OCI-LY7 (cell line): ENCODE data around the gene PTPN13. TPM values are rescaled to one million over a fixed set of nuclear protein-coding genes. Genes with fewer than 3 reads are reported as not detected.

ENCODE experiments used
- BruUV-seq: library from RNA; stranded (reverse); fragments of 400-500 nt; replicated peaks from 2 replicates; lab custom pipeline; 2021; lab: Mats Ljungman, UMichigan
- CTCF ChIA-PET: fragments of 300-600 bp; sonication (Branson Sonifier 250); formaldehyde crosslinking; loops from one replicate; lab custom pipeline; 2022; ENCODE audit warnings: antibody characterized with exemption; ENCODE audit not compliant: unreplicated experiment; lab: Charles Lee
- POLR2A ChIA-PET: fragments of 300-600 bp; sonication (Branson Sonifier 250); formaldehyde crosslinking; loops from one replicate; lab custom pipeline; 2022; ENCODE audit warnings: antibody characterized with exemption; lab: Charles Lee
- DNase-seq: peaks from one replicate; pipeline ENCODE4 v3.0.0-alpha.2; 2015; ENCODE audit warnings: low spot score
- H2AFZ ChIP-seq: fragments of 200-600 bp; sonication (generic), shearing (Covaris generic); 2 replicates; pipeline ENCODE4 v1.6.1; 2014; ENCODE audit warnings: mild to moderate bottlenecking, antibody characterized with exemption, low read length, moderate library complexity
- H3K27ac ChIP-seq: fragments of 200-600 bp; sonication (generic); 2 replicates; pipeline ENCODE4 v1.5.1; 2014; ENCODE audit warnings: mixed run types, low read depth, mild to moderate bottlenecking, moderate library complexity, low read length, inconsistent platforms; ENCODE audit not compliant: poor library complexity, severe bottlenecking
- H3K36me3 ChIP-seq: fragments of 200-600 bp; sonication (generic); 2 replicates; pipeline ENCODE4 v1.6.1; 2014; ENCODE audit warnings: mild to moderate bottlenecking, antibody characterized with exemption, low read length, moderate library complexity, mixed read lengths; ENCODE audit not compliant: insufficient read depth
- H3K4me1 ChIP-seq: fragments of 200-600 bp; sonication (generic); 2 replicates; pipeline ENCODE4 v1.5.1; 2014; ENCODE audit warnings: mild to moderate bottlenecking, low read length; ENCODE audit not compliant: insufficient read depth, poor library complexity, severe bottlenecking
- H3K4me2 ChIP-seq: fragments of 200-600 bp; sonication (generic); 2 replicates; pipeline ENCODE4 v1.6.1; 2014; ENCODE audit warnings: mild to moderate bottlenecking, low read length
- H3K4me3 ChIP-seq: fragments of 200-600 bp; sonication (generic); 2 replicates; pipeline ENCODE4 v1.5.1; 2014; ENCODE audit warnings: mild to moderate bottlenecking, low read depth, low read length; ENCODE audit not compliant: poor library complexity, severe bottlenecking
- H3K79me2 ChIP-seq: fragments of 200-600 bp; sonication (generic); 2 replicates; pipeline ENCODE4 v1.6.1; 2016; ENCODE audit warnings: low read depth, mild to moderate bottlenecking, low read length, moderate library complexity, mixed read lengths; ENCODE audit not compliant: insufficient read depth
- H3K9me2 ChIP-seq: fragments of 200-600 bp; sonication (generic); 2 replicates; pipeline ENCODE4 v1.6.1; 2016; ENCODE audit warnings: mild to moderate bottlenecking, low read length, mixed read lengths; ENCODE audit not compliant: insufficient read depth
- H3K9me3 ChIP-seq: fragments of 200-600 bp; sonication (generic); 2 replicates; pipeline ENCODE4 v1.6.1; 2014; ENCODE audit warnings: mild to moderate bottlenecking, mixed run types, low read length, mixed read lengths
- H4K20me1 ChIP-seq: fragments of 200-600 bp; sonication (generic); 2 replicates; pipeline ENCODE4 v1.6.1; 2014; ENCODE audit warnings: mild to moderate bottlenecking, antibody characterized with exemption, low read length, moderate library complexity, mixed read lengths; ENCODE audit not compliant: insufficient read depth
- EZH2phosphoT487 ChIP-seq: fragments of 200-600 bp; sonication (generic); IDR thresholded peaks from 2 replicates; pipeline ENCODE4 v1.6.1; 2018; ENCODE audit warnings: low read depth, borderline replicate concordance, mild to moderate bottlenecking, mixed run types, antibody characterized with exemption, low read length, moderate library complexity, mixed read lengths
- intact Hi-C: fragments of 100-400 bp; cut with micrococcal nuclease; formaldehyde crosslinking; loops from one replicate; pipeline ENCODE4 v1.10.0; 2022; ENCODE audit not compliant: unreplicated experiment
- total RNA-seq, 2 experiments: library from RNA; depleted of rRNA in 1 of 2; stranded (reverse); fragments of >200 nt in 1 of 2; shearing (Covaris generic) in 1 of 2; gene quantifications; 2 replicates each; pipeline ENCODE4 v1.2.3, GENCODE V29; 2014 to 2022
- TF ChIP-seq, protein P1 (sequence below): fragments of 200-600 bp; sonication (generic); conservative IDR thresholded peaks from 2 replicates; pipeline ENCODE4 v1.5.1; 2014; ENCODE audit warnings: mild to moderate bottlenecking, antibody characterized with exemption, low read length, moderate library complexity, mixed read lengths

The PTPN13 gene
- total RNA-seq, 2 experiments from 2014 or later, result not detected

DNA sequence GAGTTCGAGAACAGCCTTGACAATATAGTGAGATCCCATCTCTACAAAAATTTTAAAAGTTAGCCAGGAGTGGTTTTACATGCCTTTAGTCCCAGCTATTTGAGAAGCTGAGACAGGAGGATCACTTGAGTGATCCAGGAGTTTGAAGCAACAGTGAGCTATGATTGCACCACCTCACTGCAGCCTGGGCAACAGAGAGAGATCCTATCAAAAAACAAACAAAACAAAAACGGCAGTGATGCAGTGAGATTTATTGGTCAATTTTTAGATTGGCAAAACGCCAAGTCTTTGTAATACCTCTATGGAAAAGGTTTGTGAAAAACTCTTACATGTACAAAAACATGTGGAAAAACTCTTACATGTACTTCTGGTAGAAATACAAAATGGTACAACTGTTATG lies 91.3 kb downstream of the PTPN13 start:
- Histone ChIP-seq H3K4me3 (no peak overlapping the region), H2AFZ (no peak overlapping the region), H3K4me2 (no peak overlapping the region), H3K27ac (no peak overlapping the region), H4K20me1 (no peaks in the 10 kb centered on the region), H3K36me3 (no peaks in the 10 kb centered on the region), H3K4me1 (no peaks in the 10 kb centered on the region), H3K9me3 (no peaks in the 10 kb centered on the region), H3K9me2 (no peaks in the 10 kb centered on the region), H3K79me2 (no peaks in the 10 kb centered on the region)
- ChIA-PET POLR2A (interaction anchor here (0.7 kb wide), 1 partner anchor 1949 kb away, joined by 4 read pairs; no protein-coding TSS in a partner anchor), CTCF (no interaction called here)
- intact Hi-C loops, result no loop called here
- TF ChIP-seq EZH2phosphoT487, result no peak
- TF ChIP-seq, protein P1, sequence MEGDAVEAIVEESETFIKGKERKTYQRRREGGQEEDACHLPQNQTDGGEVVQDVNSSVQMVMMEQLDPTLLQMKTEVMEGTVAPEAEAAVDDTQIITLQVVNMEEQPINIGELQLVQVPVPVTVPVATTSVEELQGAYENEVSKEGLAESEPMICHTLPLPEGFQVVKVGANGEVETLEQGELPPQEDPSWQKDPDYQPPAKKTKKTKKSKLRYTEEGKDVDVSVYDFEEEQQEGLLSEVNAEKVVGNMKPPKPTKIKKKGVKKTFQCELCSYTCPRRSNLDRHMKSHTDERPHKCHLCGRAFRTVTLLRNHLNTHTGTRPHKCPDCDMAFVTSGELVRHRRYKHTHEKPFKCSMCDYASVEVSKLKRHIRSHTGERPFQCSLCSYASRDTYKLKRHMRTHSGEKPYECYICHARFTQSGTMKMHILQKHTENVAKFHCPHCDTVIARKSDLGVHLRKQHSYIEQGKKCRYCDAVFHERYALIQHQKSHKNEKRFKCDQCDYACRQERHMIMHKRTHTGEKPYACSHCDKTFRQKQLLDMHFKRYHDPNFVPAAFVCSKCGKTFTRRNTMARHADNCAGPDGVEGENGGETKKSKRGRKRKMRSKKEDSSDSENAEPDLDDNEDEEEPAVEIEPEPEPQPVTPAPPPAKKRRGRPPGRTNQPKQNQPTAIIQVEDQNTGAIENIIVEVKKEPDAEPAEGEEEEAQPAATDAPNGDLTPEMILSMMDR, result no peak
- DNase-seq, result no peak
- no TSS peak for BruUV-seq

DNA sequence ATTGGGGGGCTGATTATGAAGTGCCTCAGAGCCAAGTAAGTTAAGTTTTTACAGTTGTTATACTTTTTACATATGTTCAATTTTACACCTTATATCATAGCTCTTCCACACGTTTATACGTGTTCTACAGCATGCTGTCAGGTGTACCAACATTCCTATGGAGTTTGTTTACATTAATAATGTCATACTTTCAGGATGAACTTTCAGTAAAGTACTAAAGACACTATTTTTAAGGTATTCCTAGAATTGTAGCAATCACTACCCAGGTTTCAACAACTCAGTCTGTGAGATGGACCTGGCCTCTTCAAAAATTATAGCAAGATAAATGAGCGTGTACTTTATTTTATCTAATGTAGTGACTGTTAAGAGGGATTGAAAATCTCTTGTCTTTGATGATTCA lies 92.6 kb downstream of the PTPN13 start:
- no peaks in the 10 kb centered on the region for H3K4me1 ChIP-seq
- no peaks in the 10 kb centered on the region for H4K20me1 ChIP-seq
- H3K36me3 ChIP-seq, result no peaks in the 10 kb centered on the region
- POLR2A ChIA-PET, result interaction anchor here (0.6 kb wide), 1 partner anchor 124 kb away, joined by 3 read pairs; no protein-coding TSS in a partner anchor
- no peak overlapping the region for H3K27ac ChIP-seq
- H3K9me3 ChIP-seq, result no peaks in the 10 kb centered on the region
- no peak overlapping the region for H3K4me2 ChIP-seq
- H3K4me3 ChIP-seq, result no peak overlapping the region
- H3K79me2 ChIP-seq, result no peaks in the 10 kb centered on the region
- no peak for DNase-seq
- H3K9me2 ChIP-seq, result no peaks in the 10 kb centered on the region
- no peak overlapping the region for H2AFZ ChIP-seq
- TF ChIP-seq EZH2phosphoT487, result no peak
- TF ChIP-seq, protein P1, result no peak
- intact Hi-C loops, result no loop called here
- BruUV-seq, result no TSS peak
- CTCF ChIA-PET, result no interaction called here

DNA sequence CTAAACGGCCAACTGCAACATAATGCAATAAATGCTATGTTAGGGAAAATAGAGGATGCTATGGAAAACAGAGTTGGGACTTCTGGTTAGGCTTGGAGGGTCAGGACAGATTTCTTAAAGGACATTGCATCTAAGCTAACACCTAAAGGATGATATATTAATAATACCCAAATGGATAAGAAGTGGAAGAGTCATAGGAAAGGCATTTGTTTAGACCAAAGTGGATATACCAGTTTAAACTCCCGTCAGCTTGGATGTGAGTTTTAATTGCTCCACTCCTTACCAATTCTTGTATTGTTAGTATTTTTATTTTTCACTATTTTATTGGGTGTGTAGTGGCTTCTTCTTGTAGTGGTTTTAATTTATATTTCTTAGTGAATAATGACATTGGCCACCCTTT lies 93.9 kb downstream of the PTPN13 start:
- Histone ChIP-seq H4K20me1 (no peaks in the 10 kb centered on the region), H3K9me3 (no peaks in the 10 kb centered on the region), H3K79me2 (no peaks in the 10 kb centered on the region), H3K4me3 (no peak overlapping the region), H3K9me2 (no peaks in the 10 kb centered on the region), H2AFZ (no peak overlapping the region), H3K27ac (no peak overlapping the region), H3K4me2 (no peak overlapping the region), H3K36me3 (no peaks in the 10 kb centered on the region), H3K4me1 (no peaks in the 10 kb centered on the region)
- ChIA-PET CTCF (no interaction called here), POLR2A (interaction anchor here (0.7 kb wide), 1 partner anchor 65 kb away, joined by 3 read pairs; no protein-coding TSS in a partner anchor)
- no peak for TF ChIP-seq EZH2phosphoT487
- TF ChIP-seq, protein P1, result no peak
- BruUV-seq, result no TSS peak
- DNase-seq, result no peak
- intact Hi-C loops, result no loop called here
